Neural cell (in vitro differentiated cells): ENCODE measurements around the gene CYP46A1. TPM values are rescaled to one million over a fixed set of nuclear protein-coding genes. Genes with fewer than 3 reads are reported as not detected.

Source experiments
- H2AFZ ChIP-seq: fragments of 200-600, 300-800 bp; sonication (generic), shearing (Covaris generic); 2 replicates; pipeline ENCODE4 v1.6.0; 2014; ENCODE audit warnings: low read depth, mild to moderate bottlenecking, antibody characterized with exemption, low read length, moderate library complexity
- H3F3A ChIP-seq: fragments of 200-600 bp; shearing (Covaris generic); 2 replicates; pipeline ENCODE4 v1.6.1; 2016; ENCODE audit warnings: mild to moderate bottlenecking, moderate library complexity, mixed read lengths, antibody characterized with exemption, low read length; ENCODE audit not compliant: insufficient read depth, poor library complexity, severe bottlenecking
- H3K27ac ChIP-seq: fragments of 200-600, 300-800 bp; sonication (generic), shearing (Covaris generic); 2 replicates; pipeline ENCODE4 v1.5.1; 2014; ENCODE audit warnings: mild to moderate bottlenecking, low read length, moderate library complexity
- H3K27me3 ChIP-seq: fragments of 300-800, 200-600 bp; sonication (generic), shearing (Covaris generic); 2 replicates; pipeline ENCODE4 v1.6.0; 2014; ENCODE audit warnings: mild to moderate bottlenecking, low read depth, low read length, moderate library complexity; ENCODE audit not compliant: insufficient read depth
- H3K36me3 ChIP-seq: fragments of 300-800, 200-600 bp; sonication (generic), shearing (Covaris generic); 2 replicates; pipeline ENCODE4 v1.5.1; 2014; ENCODE audit warnings: mild to moderate bottlenecking, antibody characterized with exemption, low read length, moderate library complexity; ENCODE audit not compliant: insufficient read depth
- H3K4me2 ChIP-seq: fragments of 300-800, 200-600 bp; sonication (generic), shearing (Covaris generic); 2 replicates; pipeline ENCODE4 v1.6.0; 2014; ENCODE audit warnings: mild to moderate bottlenecking, low read length
- H3K4me3 ChIP-seq: fragments of 300-800, 200-600 bp; sonication (generic), shearing (Covaris generic); 2 replicates; pipeline ENCODE4 v1.5.1; 2014; ENCODE audit warnings: mild to moderate bottlenecking, low read length, moderate library complexity
- H3K79me2 ChIP-seq: fragments of 200-600 bp; shearing (Covaris generic); replicated peaks from 2 replicates; pipeline ENCODE4 v1.6.0; 2014; ENCODE audit warnings: mild to moderate bottlenecking, low read length, moderate library complexity; ENCODE audit not compliant: insufficient read depth
- H3K9ac ChIP-seq: fragments of 300-800, 200-600 bp; sonication (generic), shearing (Covaris generic); 2 replicates; pipeline ENCODE4 v1.6.1; 2016; ENCODE audit warnings: mild to moderate bottlenecking, low read length, mixed read lengths
- H3K9me2 ChIP-seq: fragments of 200-600 bp; shearing (Covaris generic); 2 replicates; pipeline ENCODE4 v1.6.1; 2016; ENCODE audit warnings: mild to moderate bottlenecking, low read length, mixed read lengths; ENCODE audit not compliant: insufficient read depth
- H3K9me3 ChIP-seq: fragments of 200-600, 300-800 bp; sonication (generic), shearing (Covaris generic); 2 replicates; pipeline ENCODE4 v1.6.1; 2016; ENCODE audit warnings: mild to moderate bottlenecking, mixed run types, low read length, moderate library complexity, mixed read lengths
- H4K20me1 ChIP-seq: fragments of 200-600 bp; shearing (Covaris generic); 2 replicates; pipeline ENCODE4 v1.6.1; 2016; ENCODE audit warnings: mild to moderate bottlenecking, mixed run types; ENCODE audit not compliant: insufficient read depth
- EP300 ChIP-seq: fragments of 450-650 bp; conservative IDR thresholded peaks from 2 replicates; pipeline ENCODE4 v1.6.1; 2014; ENCODE audit warnings: antibody characterized with exemption, mild to moderate bottlenecking, moderate library complexity; ENCODE audit not compliant: poor library complexity, severe bottlenecking
- EZH2 ChIP-seq: fragments of 200-600, 300-800 bp; shearing (Covaris generic), sonication (generic); IDR thresholded peaks from 2 replicates; pipeline ENCODE4 v1.6.1; 2014; ENCODE audit warnings: antibody characterized with exemption, low read length, borderline replicate concordance, mild to moderate bottlenecking; ENCODE audit not compliant: insufficient read depth, poor library complexity, severe bottlenecking
- MXI1 ChIP-seq: fragments of 450-650 bp; conservative IDR thresholded peaks from 2 replicates; pipeline ENCODE4 v1.6.1; 2014; ENCODE audit warnings: antibody characterized with exemption, mild to moderate bottlenecking; ENCODE audit not compliant: poor library complexity, severe bottlenecking
- POLR2AphosphoS5 ChIP-seq: IDR thresholded peaks from 2 replicates; pipeline ENCODE4 v1.6.1; 2012
- RAD21 ChIP-seq: fragments of 450-650 bp; conservative IDR thresholded peaks from 2 replicates; pipeline ENCODE4 v1.6.1; 2014; ENCODE audit warnings: antibody characterized with exemption, mild to moderate bottlenecking, moderate library complexity
- SMC3 ChIP-seq: fragments of 450-650 bp; conservative IDR thresholded peaks from 2 replicates; pipeline ENCODE4 v1.6.1; 2014; ENCODE audit warnings: antibody characterized with exemption, mild to moderate bottlenecking, moderate library complexity; ENCODE audit not compliant: poor library complexity
- TAF1 ChIP-seq: IDR thresholded peaks from 2 replicates; pipeline ENCODE4 v1.6.1; 2012; ENCODE audit warnings: low read depth
- polyA plus RNA-seq: library from polyadenylated mRNA; depleted of rRNA; stranded (reverse); fragments of >200 nt; gene quantifications from 2 replicates; pipeline ENCODE4 v1.2.3, GENCODE V29; 2014
- TF ChIP-seq, protein P1 (sequence below): fragments of 450-650 bp; IDR thresholded peaks from 2 replicates; pipeline ENCODE4 v1.5.1; 2014; ENCODE audit warnings: antibody characterized with exemption, mild to moderate bottlenecking, moderate library complexity; ENCODE audit not compliant: poor library complexity, severe bottlenecking
- TF ChIP-seq, protein P2 (sequence below): IDR thresholded peaks from 2 replicates; pipeline ENCODE4 v1.6.1; 2012; ENCODE audit warnings: borderline replicate concordance

The CYP46A1 gene
- polyA plus RNA-seq, 1 donor from 2014 or later = 5.4 TPM

DNA sequence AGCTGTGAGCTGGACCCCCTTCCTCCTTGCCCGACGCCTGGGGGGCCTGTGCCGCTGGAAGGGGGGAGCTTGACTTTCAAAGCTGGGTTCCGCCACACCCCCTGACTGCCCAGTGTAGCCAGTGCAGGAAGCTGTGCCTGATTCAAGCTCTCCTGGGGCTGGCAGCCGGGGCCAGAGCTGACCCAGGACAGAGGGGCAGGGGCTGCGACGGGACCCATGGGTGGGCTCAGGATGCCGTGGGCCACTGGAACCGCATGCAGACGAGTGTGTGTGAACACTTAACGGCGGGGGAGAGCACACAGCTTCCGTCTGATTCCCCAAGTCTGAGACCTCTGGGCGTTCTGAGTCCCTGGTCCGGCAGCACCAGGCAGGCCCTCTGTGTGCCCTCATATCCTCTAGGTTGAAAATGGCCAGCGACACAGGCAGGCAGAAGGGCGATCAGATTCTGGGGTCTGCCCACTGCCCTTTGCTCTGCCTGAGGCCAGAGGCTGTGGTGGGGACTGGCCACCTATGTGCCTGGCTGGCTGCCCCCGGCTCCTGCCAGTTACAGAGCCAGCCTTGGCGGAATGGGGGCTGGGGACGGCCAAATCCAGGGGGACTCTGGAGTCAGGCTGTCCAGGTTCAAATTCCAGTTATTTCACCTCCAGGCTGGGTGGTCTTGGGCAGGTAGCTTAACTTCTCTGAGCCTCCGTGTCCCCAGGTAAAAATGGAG is 54.0 kb downstream of the CYP46A1 start:
- Histone ChIP-seq H4K20me1 (no peaks in the 10 kb centered on the region), H3F3A (no peaks in the 10 kb centered on the region), H3K4me2 (no peak overlapping the region), H2AFZ (no peak overlapping the region), H3K27me3 (no peaks in the 10 kb centered on the region), H3K9me3 (no peaks in the 10 kb centered on the region), H3K79me2 (no peaks in the 10 kb centered on the region), H3K9me2 (no peaks in the 10 kb centered on the region), H3K27ac (no peak overlapping the region), H3K4me3 (no peak overlapping the region), H3K36me3 (no peaks in the 10 kb centered on the region), H3K9ac (no peak overlapping the region)
- no peak for TF ChIP-seq RAD21
- TF ChIP-seq, protein P1, sequence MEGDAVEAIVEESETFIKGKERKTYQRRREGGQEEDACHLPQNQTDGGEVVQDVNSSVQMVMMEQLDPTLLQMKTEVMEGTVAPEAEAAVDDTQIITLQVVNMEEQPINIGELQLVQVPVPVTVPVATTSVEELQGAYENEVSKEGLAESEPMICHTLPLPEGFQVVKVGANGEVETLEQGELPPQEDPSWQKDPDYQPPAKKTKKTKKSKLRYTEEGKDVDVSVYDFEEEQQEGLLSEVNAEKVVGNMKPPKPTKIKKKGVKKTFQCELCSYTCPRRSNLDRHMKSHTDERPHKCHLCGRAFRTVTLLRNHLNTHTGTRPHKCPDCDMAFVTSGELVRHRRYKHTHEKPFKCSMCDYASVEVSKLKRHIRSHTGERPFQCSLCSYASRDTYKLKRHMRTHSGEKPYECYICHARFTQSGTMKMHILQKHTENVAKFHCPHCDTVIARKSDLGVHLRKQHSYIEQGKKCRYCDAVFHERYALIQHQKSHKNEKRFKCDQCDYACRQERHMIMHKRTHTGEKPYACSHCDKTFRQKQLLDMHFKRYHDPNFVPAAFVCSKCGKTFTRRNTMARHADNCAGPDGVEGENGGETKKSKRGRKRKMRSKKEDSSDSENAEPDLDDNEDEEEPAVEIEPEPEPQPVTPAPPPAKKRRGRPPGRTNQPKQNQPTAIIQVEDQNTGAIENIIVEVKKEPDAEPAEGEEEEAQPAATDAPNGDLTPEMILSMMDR = no peak

GRCh38 chr14:99740411-99740810 is 56.3 kb downstream of the CYP46A1 start:
- no peaks in the 10 kb centered on the region for H3F3A ChIP-seq
- no peaks in the 10 kb centered on the region for H4K20me1 ChIP-seq
- no peak overlapping the region for H3K27ac ChIP-seq
- no peaks in the 10 kb centered on the region for H3K79me2 ChIP-seq
- TF ChIP-seq RAD21 = no peak
- TF ChIP-seq EP300 = no peak
- TF ChIP-seq POLR2AphosphoS5 = no peak
- TF ChIP-seq EZH2 = no peak
- TF ChIP-seq, protein P2, sequence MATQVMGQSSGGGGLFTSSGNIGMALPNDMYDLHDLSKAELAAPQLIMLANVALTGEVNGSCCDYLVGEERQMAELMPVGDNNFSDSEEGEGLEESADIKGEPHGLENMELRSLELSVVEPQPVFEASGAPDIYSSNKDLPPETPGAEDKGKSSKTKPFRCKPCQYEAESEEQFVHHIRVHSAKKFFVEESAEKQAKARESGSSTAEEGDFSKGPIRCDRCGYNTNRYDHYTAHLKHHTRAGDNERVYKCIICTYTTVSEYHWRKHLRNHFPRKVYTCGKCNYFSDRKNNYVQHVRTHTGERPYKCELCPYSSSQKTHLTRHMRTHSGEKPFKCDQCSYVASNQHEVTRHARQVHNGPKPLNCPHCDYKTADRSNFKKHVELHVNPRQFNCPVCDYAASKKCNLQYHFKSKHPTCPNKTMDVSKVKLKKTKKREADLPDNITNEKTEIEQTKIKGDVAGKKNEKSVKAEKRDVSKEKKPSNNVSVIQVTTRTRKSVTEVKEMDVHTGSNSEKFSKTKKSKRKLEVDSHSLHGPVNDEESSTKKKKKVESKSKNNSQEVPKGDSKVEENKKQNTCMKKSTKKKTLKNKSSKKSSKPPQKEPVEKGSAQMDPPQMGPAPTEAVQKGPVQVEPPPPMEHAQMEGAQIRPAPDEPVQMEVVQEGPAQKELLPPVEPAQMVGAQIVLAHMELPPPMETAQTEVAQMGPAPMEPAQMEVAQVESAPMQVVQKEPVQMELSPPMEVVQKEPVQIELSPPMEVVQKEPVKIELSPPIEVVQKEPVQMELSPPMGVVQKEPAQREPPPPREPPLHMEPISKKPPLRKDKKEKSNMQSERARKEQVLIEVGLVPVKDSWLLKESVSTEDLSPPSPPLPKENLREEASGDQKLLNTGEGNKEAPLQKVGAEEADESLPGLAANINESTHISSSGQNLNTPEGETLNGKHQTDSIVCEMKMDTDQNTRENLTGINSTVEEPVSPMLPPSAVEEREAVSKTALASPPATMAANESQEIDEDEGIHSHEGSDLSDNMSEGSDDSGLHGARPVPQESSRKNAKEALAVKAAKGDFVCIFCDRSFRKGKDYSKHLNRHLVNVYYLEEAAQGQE = no peak
- TF ChIP-seq SMC3 = no peak
- TF ChIP-seq, protein P1 = no peak
- TF ChIP-seq MXI1 = no peak
- TF ChIP-seq TAF1 = no peak
- no peaks in the 10 kb centered on the region for H3K27me3 ChIP-seq
- H3K4me3 ChIP-seq = no peak overlapping the region
- no peaks in the 10 kb centered on the region for H3K36me3 ChIP-seq
- no peak overlapping the region for H3K4me2 ChIP-seq
- no peak overlapping the region for H2AFZ ChIP-seq
- no peak overlapping the region for H3K9ac ChIP-seq
- no peaks in the 10 kb centered on the region for H3K9me3 ChIP-seq
- H3K9me2 ChIP-seq = no peaks in the 10 kb centered on the region
